HEK293 (cell line): Measurements from ENCODE around the gene OST4.

Experiments used
- GFI1B ChIP-seq: fragments of 450-650 bp; formaldehyde crosslinking; IDR thresholded peaks from 2 replicates; pipeline ENCODE4 v1.5.1; 2016; ENCODE audit warnings: missing biosample characterization, missing genetic modification characterization
- KLF1 ChIP-seq: fragments of 450-650 bp; formaldehyde crosslinking; IDR thresholded peaks from 2 replicates; pipeline ENCODE4 v1.5.1; 2016; ENCODE audit warnings: missing biosample characterization, missing genetic modification characterization
- KLF9 ChIP-seq: fragments of 450-650 bp; formaldehyde crosslinking; IDR thresholded peaks from 2 replicates; pipeline ENCODE4 v1.5.1; 2016; ENCODE audit warnings: missing biosample characterization, missing genetic modification characterization, low read depth
- MEIS1 ChIP-seq: sonication (generic); formaldehyde crosslinking; IDR thresholded peaks from 2 replicates; pipeline ENCODE4 v1.8.1; 2022; ENCODE audit warnings: missing genetic modification reagents, mild to moderate bottlenecking, borderline replicate concordance
- SP2 ChIP-seq: fragments of 450-650 bp; formaldehyde crosslinking; IDR thresholded peaks from 2 replicates; pipeline ENCODE4 v1.5.1; 2016; ENCODE audit warnings: missing biosample characterization, missing genetic modification characterization
- YY2 ChIP-seq: fragments of 450-650 bp; formaldehyde crosslinking; IDR thresholded peaks from 2 replicates; pipeline ENCODE4 v1.5.1; 2016; ENCODE audit warnings: missing biosample characterization, missing genetic modification characterization
- ZBTB21 ChIP-seq: fragments of 450-650 bp; formaldehyde crosslinking; IDR thresholded peaks from 2 replicates; pipeline ENCODE4 v1.5.1; 2017; ENCODE audit warnings: missing biosample characterization, missing genetic modification characterization
- ZNF112 ChIP-seq: fragments of 450-650 bp; formaldehyde crosslinking; IDR thresholded peaks from 2 replicates; pipeline ENCODE4 v1.5.0; 2017; ENCODE audit warnings: missing biosample characterization, missing genetic modification characterization
- ZNF174 ChIP-seq: fragments of 450-650 bp; formaldehyde crosslinking; IDR thresholded peaks from 2 replicates; pipeline ENCODE4 v1.5.0; 2017; ENCODE audit warnings: missing biosample characterization, mild to moderate bottlenecking, missing genetic modification characterization
- ZNF175 ChIP-seq: fragments of 450-650 bp; formaldehyde crosslinking; IDR thresholded peaks from 2 replicates; pipeline ENCODE4 v1.5.1; 2016; ENCODE audit warnings: missing biosample characterization, missing genetic modification characterization
- ZNF221 ChIP-seq: fragments of 450-650 bp; formaldehyde crosslinking; IDR thresholded peaks from 2 replicates; pipeline ENCODE4 v1.5.1; 2017; ENCODE audit warnings: missing biosample characterization, missing genetic modification characterization, borderline replicate concordance
- ZNF248 ChIP-seq: fragments of 450-650 bp; formaldehyde crosslinking; IDR thresholded peaks from 2 replicates; pipeline ENCODE4 v1.5.1; 2017; ENCODE audit warnings: missing biosample characterization, missing genetic modification characterization
- ZNF274 ChIP-seq, 2 experiments: fragments of 200-500 bp in 1 of 2; fragments of 450-650 bp in 1 of 2; sonication (Bioruptor generic) in 1 of 2; formaldehyde crosslinking in 1 of 2; IDR thresholded peaks; 2 replicates each; pipeline versions ENCODE4 v1.5.1 to v1.6.1; 2014 to 2016; ENCODE audit warnings: borderline replicate concordance in 1 of 2, inconsistent platforms in 1 of 2, low read length in 1 of 2, missing biosample characterization in 1 of 2, missing genetic modification characterization in 1 of 2
- ZNF37A ChIP-seq: fragments of 450-650 bp; IDR thresholded peaks from 2 replicates; pipeline ENCODE4 v1.5.1; 2018; ENCODE audit warnings: missing biosample characterization, missing genetic modification characterization
- ZNF404 ChIP-seq: fragments of 450-650 bp; formaldehyde crosslinking; IDR thresholded peaks from 2 replicates; pipeline ENCODE4 v1.5.1; 2017; ENCODE audit warnings: missing biosample characterization, missing genetic modification characterization
- ZNF423 ChIP-seq: fragments of 450-650 bp; formaldehyde crosslinking; IDR thresholded peaks from 2 replicates; pipeline ENCODE4 v1.5.1; 2016; ENCODE audit warnings: missing biosample characterization, missing genetic modification characterization
- ZNF48 ChIP-seq: fragments of 450-650 bp; formaldehyde crosslinking; IDR thresholded peaks from 2 replicates; pipeline ENCODE4 v1.5.1; 2016; ENCODE audit warnings: missing biosample characterization, missing genetic modification characterization
- ZNF510 ChIP-seq: fragments of 450-650 bp; formaldehyde crosslinking; IDR thresholded peaks from 2 replicates; pipeline ENCODE4 v1.5.1; 2018; ENCODE audit warnings: mild to moderate bottlenecking, missing genetic modification characterization, missing biosample characterization; ENCODE audit not compliant: insufficient replicate concordance
- ZNF548 ChIP-seq: fragments of 450-650 bp; formaldehyde crosslinking; IDR thresholded peaks from 2 replicates; pipeline ENCODE4 v1.5.1; 2016; ENCODE audit warnings: missing biosample characterization, missing genetic modification characterization
- ZNF558 ChIP-seq: fragments of 450-650 bp; formaldehyde crosslinking; IDR thresholded peaks from 2 replicates; pipeline ENCODE4 v1.5.1; 2016; ENCODE audit warnings: missing biosample characterization, missing genetic modification characterization
- ZNF629 ChIP-seq: fragments of 450-650 bp; formaldehyde crosslinking; IDR thresholded peaks from 2 replicates; pipeline ENCODE4 v1.5.1; 2017; ENCODE audit warnings: missing biosample characterization, missing genetic modification characterization
- ZNF654 ChIP-seq: fragments of 450-650 bp; formaldehyde crosslinking; IDR thresholded peaks from 2 replicates; pipeline ENCODE4 v1.5.1; 2016; ENCODE audit warnings: low read depth, missing biosample characterization, missing genetic modification characterization
- ZNF658 ChIP-seq: fragments of 450-650 bp; formaldehyde crosslinking; IDR thresholded peaks from 2 replicates; pipeline ENCODE4; 2016; ENCODE audit warnings: missing biosample characterization, missing genetic modification characterization
- ZNF747 ChIP-seq: fragments of 450-650 bp; formaldehyde crosslinking; IDR thresholded peaks from 2 replicates; pipeline ENCODE4 v1.5.1; 2016; ENCODE audit warnings: missing biosample characterization, missing genetic modification characterization
- ZNF76 ChIP-seq: fragments of 450-650 bp; formaldehyde crosslinking; IDR thresholded peaks from 2 replicates; pipeline ENCODE4; 2016; ENCODE audit warnings: low read depth, missing biosample characterization, missing genetic modification characterization, borderline replicate concordance
- ZNF837 ChIP-seq: fragments of 450-650 bp; formaldehyde crosslinking; IDR thresholded peaks from 2 replicates; pipeline ENCODE4 v1.5.1; 2016; ENCODE audit warnings: missing biosample characterization, missing genetic modification characterization
- ZXDB ChIP-seq: fragments of 450-650 bp; formaldehyde crosslinking; IDR thresholded peaks from 2 replicates; pipeline ENCODE4 v1.5.1; 2016; ENCODE audit warnings: missing biosample characterization, missing genetic modification characterization
- TF ChIP-seq, protein P1 (sequence below): fragments of 450-650 bp; formaldehyde crosslinking; IDR thresholded peaks from 2 replicates; pipeline ENCODE4 v1.5.1; 2016; ENCODE audit warnings: missing biosample characterization, missing genetic modification characterization
- TF ChIP-seq, protein P2 (sequence below): fragments of 450-650 bp; formaldehyde crosslinking; IDR thresholded peaks from 2 replicates; pipeline ENCODE4 v1.5.1; 2016; ENCODE audit warnings: missing biosample characterization, missing genetic modification characterization
- TF ChIP-seq, protein P3 (sequence below): sonication (generic); formaldehyde crosslinking; IDR thresholded peaks from 2 replicates; pipeline ENCODE4 v1.8.1; 2022; ENCODE audit warnings: mild to moderate bottlenecking, moderate library complexity, missing genetic modification reagents
- TF ChIP-seq, protein P4 (sequence below): fragments of 450-650 bp; formaldehyde crosslinking; conservative IDR thresholded peaks from 2 replicates; pipeline ENCODE4 v1.5.1; 2016; ENCODE audit warnings: low read depth, missing biosample characterization, missing genetic modification characterization

OST4 gene

DNA sequence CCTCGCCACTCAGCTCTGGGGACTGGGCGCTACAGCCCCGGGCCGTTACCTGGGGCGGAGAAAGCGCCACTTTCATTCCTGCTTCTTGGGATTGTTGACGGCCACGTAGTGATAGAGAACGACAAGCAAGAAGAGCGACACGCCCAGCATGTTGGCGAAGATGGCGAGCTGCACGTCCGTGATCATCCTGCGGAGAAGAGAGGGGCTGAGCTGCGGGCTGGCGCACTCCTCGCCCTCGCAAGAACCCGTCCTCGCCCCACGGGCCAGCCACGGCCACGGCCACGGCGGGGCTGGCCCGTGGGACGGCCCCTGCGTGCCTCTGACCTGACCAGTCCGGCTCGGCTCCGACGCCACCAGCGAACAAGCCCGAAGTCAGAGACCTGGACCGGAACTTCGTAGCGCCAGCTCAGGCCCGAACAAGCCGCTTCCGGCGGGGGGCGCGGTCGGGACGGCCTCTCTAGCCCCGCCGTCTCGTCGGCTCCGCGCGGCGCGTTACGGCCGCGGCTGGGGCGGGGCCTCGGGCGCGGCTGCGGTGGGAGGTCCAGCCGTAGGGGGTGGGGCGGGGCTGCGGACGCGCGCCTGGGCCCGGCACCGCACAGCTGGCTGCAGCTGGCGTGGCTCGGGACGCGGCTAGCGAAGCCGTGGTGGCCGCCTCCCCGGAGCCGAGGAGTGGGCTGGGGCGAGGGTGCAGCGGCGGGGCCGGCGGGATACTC is at the start of gene OST4 (continued):
- TF ChIP-seq, protein P1, sequence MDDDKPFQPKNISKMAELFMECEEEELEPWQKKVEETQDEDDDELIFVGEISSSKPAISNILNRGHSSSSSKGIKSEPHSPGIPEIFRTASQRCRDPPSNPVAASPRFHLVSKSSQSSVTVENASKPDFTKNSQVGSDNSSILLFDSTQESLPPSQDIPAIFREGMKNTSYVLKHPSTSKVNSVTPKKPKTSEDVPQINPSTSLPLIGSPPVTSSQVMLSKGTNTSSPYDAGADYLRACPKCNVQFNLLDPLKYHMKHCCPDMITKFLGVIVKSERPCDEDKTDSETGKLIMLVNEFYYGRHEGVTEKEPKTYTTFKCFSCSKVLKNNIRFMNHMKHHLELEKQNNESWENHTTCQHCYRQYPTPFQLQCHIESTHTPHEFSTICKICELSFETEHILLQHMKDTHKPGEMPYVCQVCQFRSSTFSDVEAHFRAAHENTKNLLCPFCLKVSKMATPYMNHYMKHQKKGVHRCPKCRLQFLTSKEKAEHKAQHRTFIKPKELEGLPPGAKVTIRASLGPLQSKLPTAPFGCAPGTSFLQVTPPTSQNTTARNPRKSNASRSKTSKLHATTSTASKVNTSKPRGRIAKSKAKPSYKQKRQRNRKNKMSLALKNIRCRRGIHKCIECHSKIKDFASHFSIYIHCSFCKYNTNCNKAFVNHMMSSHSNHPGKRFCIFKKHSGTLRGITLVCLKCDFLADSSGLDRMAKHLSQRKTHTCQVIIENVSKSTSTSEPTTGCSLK (tag by site-specific recombination) = no peak
- TF ChIP-seq ZNF274 (IDR thresholded peaks at IDR 0.05; ENCODE audit: low read length) = no peak
- TF ChIP-seq ZNF274 (tag by site-specific recombination; IDR thresholded peaks at IDR 0.05; ENCODE audit: borderline replicate concordance) = no peak
- no peak for TF ChIP-seq ZNF747 (tag by site-specific recombination)
- TF ChIP-seq ZNF174 = no peak
- TF ChIP-seq, protein P2, sequence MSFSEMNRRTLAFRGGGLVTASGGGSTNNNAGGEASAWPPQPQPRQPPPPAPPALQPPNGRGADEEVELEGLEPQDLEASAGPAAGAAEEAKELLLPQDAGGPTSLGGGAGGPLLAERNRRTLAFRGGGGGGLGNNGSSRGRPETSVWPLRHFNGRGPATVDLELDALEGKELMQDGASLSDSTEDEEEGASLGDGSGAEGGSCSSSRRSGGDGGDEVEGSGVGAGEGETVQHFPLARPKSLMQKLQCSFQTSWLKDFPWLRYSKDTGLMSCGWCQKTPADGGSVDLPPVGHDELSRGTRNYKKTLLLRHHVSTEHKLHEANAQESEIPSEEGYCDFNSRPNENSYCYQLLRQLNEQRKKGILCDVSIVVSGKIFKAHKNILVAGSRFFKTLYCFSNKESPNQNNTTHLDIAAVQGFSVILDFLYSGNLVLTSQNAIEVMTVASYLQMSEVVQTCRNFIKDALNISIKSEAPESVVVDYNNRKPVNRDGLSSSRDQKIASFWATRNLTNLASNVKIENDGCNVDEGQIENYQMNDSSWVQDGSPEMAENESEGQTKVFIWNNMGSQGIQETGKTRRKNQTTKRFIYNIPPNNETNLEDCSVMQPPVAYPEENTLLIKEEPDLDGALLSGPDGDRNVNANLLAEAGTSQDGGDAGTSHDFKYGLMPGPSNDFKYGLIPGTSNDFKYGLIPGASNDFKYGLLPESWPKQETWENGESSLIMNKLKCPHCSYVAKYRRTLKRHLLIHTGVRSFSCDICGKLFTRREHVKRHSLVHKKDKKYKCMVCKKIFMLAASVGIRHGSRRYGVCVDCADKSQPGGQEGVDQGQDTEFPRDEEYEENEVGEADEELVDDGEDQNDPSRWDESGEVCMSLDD (tag by site-specific recombination) = no peak
- no peak for TF ChIP-seq ZNF837
- no peak for TF ChIP-seq ZNF175
- peak; percentile 78 for TF ChIP-seq ZBTB21 (tag by site-specific recombination)
- TF ChIP-seq ZNF37A (tag by site-specific recombination) = no peak
- TF ChIP-seq ZNF510 (tag by site-specific recombination) = no peak
- TF ChIP-seq YY2 = peak; percentile 73
- TF ChIP-seq ZNF548 = no peak
- TF ChIP-seq, protein P3, sequence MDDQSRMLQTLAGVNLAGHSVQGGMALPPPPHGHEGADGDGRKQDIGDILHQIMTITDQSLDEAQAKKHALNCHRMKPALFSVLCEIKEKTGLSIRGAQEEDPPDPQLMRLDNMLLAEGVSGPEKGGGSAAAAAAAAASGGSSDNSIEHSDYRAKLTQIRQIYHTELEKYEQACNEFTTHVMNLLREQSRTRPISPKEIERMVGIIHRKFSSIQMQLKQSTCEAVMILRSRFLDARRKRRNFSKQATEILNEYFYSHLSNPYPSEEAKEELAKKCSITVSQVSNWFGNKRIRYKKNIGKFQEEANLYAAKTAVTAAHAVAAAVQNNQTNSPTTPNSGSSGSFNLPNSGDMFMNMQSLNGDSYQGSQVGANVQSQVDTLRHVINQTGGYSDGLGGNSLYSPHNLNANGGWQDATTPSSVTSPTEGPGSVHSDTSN (CRISPR knock-in tag) = no peak
- TF ChIP-seq ZXDB = 0 out of 2 replicates have a peak, but pooled peaks have one; percentile 28
- no peak for TF ChIP-seq ZNF112 (tag by site-specific recombination)
- TF ChIP-seq SP2 = peak; percentile 47
- TF ChIP-seq, protein P4, sequence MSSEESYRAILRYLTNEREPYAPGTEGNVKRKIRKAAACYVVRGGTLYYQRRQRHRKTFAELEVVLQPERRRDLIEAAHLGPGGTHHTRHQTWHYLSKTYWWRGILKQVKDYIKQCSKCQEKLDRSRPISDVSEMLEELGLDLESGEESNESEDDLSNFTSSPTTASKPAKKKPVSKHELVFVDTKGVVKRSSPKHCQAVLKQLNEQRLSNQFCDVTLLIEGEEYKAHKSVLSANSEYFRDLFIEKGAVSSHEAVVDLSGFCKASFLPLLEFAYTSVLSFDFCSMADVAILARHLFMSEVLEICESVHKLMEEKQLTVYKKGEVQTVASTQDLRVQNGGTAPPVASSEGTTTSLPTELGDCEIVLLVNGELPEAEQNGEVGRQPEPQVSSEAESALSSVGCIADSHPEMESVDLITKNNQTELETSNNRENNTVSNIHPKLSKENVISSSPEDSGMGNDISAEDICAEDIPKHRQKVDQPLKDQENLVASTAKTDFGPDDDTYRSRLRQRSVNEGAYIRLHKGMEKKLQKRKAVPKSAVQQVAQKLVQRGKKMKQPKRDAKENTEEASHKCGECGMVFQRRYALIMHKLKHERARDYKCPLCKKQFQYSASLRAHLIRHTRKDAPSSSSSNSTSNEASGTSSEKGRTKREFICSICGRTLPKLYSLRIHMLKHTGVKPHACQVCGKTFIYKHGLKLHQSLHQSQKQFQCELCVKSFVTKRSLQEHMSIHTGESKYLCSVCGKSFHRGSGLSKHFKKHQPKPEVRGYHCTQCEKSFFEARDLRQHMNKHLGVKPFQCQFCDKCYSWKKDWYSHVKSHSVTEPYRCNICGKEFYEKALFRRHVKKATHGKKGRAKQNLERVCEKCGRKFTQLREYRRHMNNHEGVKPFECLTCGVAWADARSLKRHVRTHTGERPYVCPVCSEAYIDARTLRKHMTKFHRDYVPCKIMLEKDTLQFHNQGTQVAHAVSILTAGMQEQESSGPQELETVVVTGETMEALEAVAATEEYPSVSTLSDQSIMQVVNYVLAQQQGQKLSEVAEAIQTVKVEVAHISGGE (tag by site-specific recombination) = peak; percentile 82
- no peak for TF ChIP-seq ZNF248
- TF ChIP-seq ZNF558 (tag by site-specific recombination) = no peak
- no peak for TF ChIP-seq ZNF423 (tag by site-specific recombination)
- TF ChIP-seq KLF1 (tag by site-specific recombination) = no peak
- no peak for TF ChIP-seq GFI1B (tag by site-specific recombination)
- TF ChIP-seq ZNF629 (tag by site-specific recombination) = peak; percentile 93
- TF ChIP-seq ZNF221 = no peak
- TF ChIP-seq ZNF48 (tag by site-specific recombination) = no peak
- no peak for TF ChIP-seq ZNF654 (tag by site-specific recombination)
- TF ChIP-seq ZNF76 (tag by site-specific recombination) = no peak
- no peak for TF ChIP-seq ZNF658 (tag by site-specific recombination)
- TF ChIP-seq KLF9 (tag by site-specific recombination) = peak; percentile 83
- no peak for TF ChIP-seq ZNF404 (tag by site-specific recombination)
- no peak for TF ChIP-seq MEIS1 (CRISPR knock-in tag)
